HG03097 (cell line): ENCODE data around the gene SLC26A6.

Experiments used
- ATAC-seq: cut with Tn5 transposase; IDR thresholded peaks from one replicate; pipeline ENCODE4 v1.9.1; 2021; ENCODE audit not compliant: unreplicated experiment, low FRiP score

Gene SLC26A6

GRCh38 chr3:48601622-48601994 lies 33.7 kb downstream of the SLC26A6 start:
- no peak for ATAC-seq

- no peak for ATAC-seq
These were observed 34.3 kb downstream of the SLC26A6 start for GRCh38 chr3:48600711-48601621.

GRCh38 chr3:48599509-48600285 lies 35.6 kb downstream of the SLC26A6 start:
- no peak for ATAC-seq

GRCh38 chr3:48599077-48599501 lies 36.2 kb downstream of the SLC26A6 start:
- no peak for ATAC-seq

- ATAC-seq: no peak
These were observed 36.8 kb downstream of the SLC26A6 start for GRCh38 chr3:48598323-48599076.

GRCh38 chr3:48597408-48597800 lies 37.9 kb downstream of the SLC26A6 start:
- no peak for ATAC-seq

- no peak for ATAC-seq
These were observed 38.4 kb downstream of the SLC26A6 start for GRCh38 chr3:48596676-48597407.

GRCh38 chr3:48596157-48596556 lies 39.1 kb downstream of the SLC26A6 start:
- ATAC-seq: no peak

GRCh38 chr3:48595526-48596121 lies 39.6 kb downstream of the SLC26A6 start:
- no peak for ATAC-seq

GRCh38 chr3:48595075-48595525 lies 40.2 kb downstream of the SLC26A6 start, which contains the start of gene COL7A1:
Gene COL7A1 (minus strand): TSS chr3:48595329. CDS start chr3:48595159, 170 bp downstream.
- ATAC-seq: no peak

GRCh38 chr3:48594417-48595049 lies 40.7 kb downstream of the SLC26A6 start:
- ATAC-seq: no peak

GRCh38 chr3:48593337-48593736 lies 41.9 kb downstream of the SLC26A6 start:
- no peak for ATAC-seq

- ATAC-seq: no peak
These were observed 42.7 kb downstream of the SLC26A6 start for GRCh38 chr3:48592519-48593087.

GRCh38 chr3:48591886-48592518 lies 43.3 kb downstream of the SLC26A6 start:
- no peak for ATAC-seq

GRCh38 chr3:48591436-48591835 lies 43.8 kb downstream of the SLC26A6 start:
- no peak for ATAC-seq

- ATAC-seq: no peak
These were observed 47.0 kb downstream of the SLC26A6 start for GRCh38 chr3:48588230-48588629.

- no peak for ATAC-seq
These were observed 47.6 kb downstream of the SLC26A6 start for GRCh38 chr3:48587686-48588085.

GRCh38 chr3:48585411-48585810 lies 49.9 kb downstream of the SLC26A6 start:
- ATAC-seq: no peak
